A673 (cell line): ENCODE results near the gene MAN1C1. TPM values are rescaled to one million over a fixed set of nuclear protein-coding genes. Genes with fewer than 3 reads are reported as not detected.

Source experiments
- BruUV-seq: library from RNA; stranded (reverse); fragments of 400-500 nt; replicated peaks from 2 replicates; lab custom pipeline; 2021; lab: Mats Ljungman, UMichigan
- CTCF ChIA-PET: fragments of 300-600 bp; sonication (Branson Sonifier 250); formaldehyde crosslinking; loops from one replicate; lab custom pipeline; 2022; ENCODE audit warnings: antibody characterized with exemption; lab: Charles Lee
- POLR2A ChIA-PET: fragments of 300-600 bp; sonication (Branson Sonifier 250); formaldehyde crosslinking; loops from one replicate; lab custom pipeline; 2022; ENCODE audit warnings: antibody characterized with exemption; ENCODE audit not compliant: low non-redundant PET; lab: Charles Lee
- DNase-seq: peaks from one replicate; pipeline ENCODE4 v3.0.0-alpha.2; 2015; ENCODE audit warnings: low spot score
- H3K27ac ChIP-seq: fragments of 200-600 bp; sonication (generic); 2 replicates; pipeline ENCODE4 v1.5.1; 2016; ENCODE audit warnings: mixed run types, low read depth, mild to moderate bottlenecking, mixed read lengths, antibody characterized with exemption, low read length; ENCODE audit not compliant: poor library complexity, severe bottlenecking
- H3K27me3 ChIP-seq: fragments of 200-600 bp; sonication (generic); replicated peaks from 2 replicates; pipeline ENCODE4 v1.6.1; 2017; ENCODE audit warnings: mixed run types, low read depth, mild to moderate bottlenecking, mixed read lengths, antibody characterized with exemption, low read length; ENCODE audit not compliant: insufficient read depth, poor library complexity
- H3K36me3 ChIP-seq: fragments of 200-600 bp; sonication (generic); 2 replicates; pipeline ENCODE4 v1.6.1; 2016; ENCODE audit warnings: mixed run types, mild to moderate bottlenecking, mixed read lengths, antibody characterized with exemption, low read length; ENCODE audit not compliant: insufficient read depth, poor library complexity, severe bottlenecking
- H3K4me1 ChIP-seq: fragments of 200-600 bp; sonication (generic); 2 replicates; pipeline ENCODE4 v1.6.1; 2017; ENCODE audit warnings: mixed run types, mild to moderate bottlenecking, mixed read lengths, antibody characterized with exemption, low read length; ENCODE audit not compliant: insufficient read depth, poor library complexity, severe bottlenecking
- H3K4me3 ChIP-seq: fragments of 200-600 bp; sonication (generic); 2 replicates; pipeline ENCODE4 v1.5.1; 2016; ENCODE audit warnings: low read depth, mixed run types, mild to moderate bottlenecking, mixed read lengths, low read length; ENCODE audit not compliant: poor library complexity, severe bottlenecking
- H3K9me3 ChIP-seq: fragments of 200-600 bp; sonication (generic); 2 replicates; pipeline ENCODE4 v1.6.1; 2016; ENCODE audit warnings: mixed run types, low read depth, mild to moderate bottlenecking, mixed read lengths, antibody characterized with exemption, low read length; ENCODE audit not compliant: poor library complexity, severe bottlenecking
- EZH2 ChIP-seq: fragments of 200-600 bp; sonication (generic); IDR thresholded peaks from 2 replicates; pipeline ENCODE4 v1.6.1; 2017; ENCODE audit warnings: borderline replicate concordance, low read depth, mild to moderate bottlenecking, mixed read lengths, antibody characterized with exemption, low read length; ENCODE audit not compliant: poor library complexity, severe bottlenecking
- intact Hi-C: fragments of 100-400 bp; cut with micrococcal nuclease; formaldehyde crosslinking; loops from one replicate; pipeline ENCODE4 v1.10.0; 2022; ENCODE audit not compliant: unreplicated experiment
- total RNA-seq: library from RNA; stranded (reverse); gene quantifications from 2 replicates; pipeline ENCODE4 v1.2.3, GENCODE V29; 2021
- TF ChIP-seq, protein P1 (sequence below): fragments of 300-800, 200-600 bp; sonication (generic); conservative IDR thresholded peaks from 2 replicates; pipeline ENCODE4 v1.5.1; 2017; ENCODE audit warnings: low read depth, mild to moderate bottlenecking, antibody characterized with exemption, low read length, moderate library complexity, mixed read lengths

MAN1C1 gene
- total RNA-seq, 1 experiment from 2014 or later: 0.21 TPM

GRCh38 chr1:25689686-25690381 is 73.2 kb downstream of the MAN1C1 start:
- Histone ChIP-seq H3K27ac (no peak overlapping the region), H3K9me3 (no peaks in the 10 kb centered on the region), H3K27me3 (no peaks in the 10 kb centered on the region), H3K36me3 (no peaks in the 10 kb centered on the region), H3K4me1 (peaks cover 25% of the 10 kb centered on the region), H3K4me3 (no peak overlapping the region)
- POLR2A ChIA-PET: no interaction called here
- TF ChIP-seq, protein P1, sequence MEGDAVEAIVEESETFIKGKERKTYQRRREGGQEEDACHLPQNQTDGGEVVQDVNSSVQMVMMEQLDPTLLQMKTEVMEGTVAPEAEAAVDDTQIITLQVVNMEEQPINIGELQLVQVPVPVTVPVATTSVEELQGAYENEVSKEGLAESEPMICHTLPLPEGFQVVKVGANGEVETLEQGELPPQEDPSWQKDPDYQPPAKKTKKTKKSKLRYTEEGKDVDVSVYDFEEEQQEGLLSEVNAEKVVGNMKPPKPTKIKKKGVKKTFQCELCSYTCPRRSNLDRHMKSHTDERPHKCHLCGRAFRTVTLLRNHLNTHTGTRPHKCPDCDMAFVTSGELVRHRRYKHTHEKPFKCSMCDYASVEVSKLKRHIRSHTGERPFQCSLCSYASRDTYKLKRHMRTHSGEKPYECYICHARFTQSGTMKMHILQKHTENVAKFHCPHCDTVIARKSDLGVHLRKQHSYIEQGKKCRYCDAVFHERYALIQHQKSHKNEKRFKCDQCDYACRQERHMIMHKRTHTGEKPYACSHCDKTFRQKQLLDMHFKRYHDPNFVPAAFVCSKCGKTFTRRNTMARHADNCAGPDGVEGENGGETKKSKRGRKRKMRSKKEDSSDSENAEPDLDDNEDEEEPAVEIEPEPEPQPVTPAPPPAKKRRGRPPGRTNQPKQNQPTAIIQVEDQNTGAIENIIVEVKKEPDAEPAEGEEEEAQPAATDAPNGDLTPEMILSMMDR: no peak
- no peak for TF ChIP-seq EZH2
- intact Hi-C loops: no loop called here
- CTCF ChIA-PET: no interaction called here
- no TSS peak for BruUV-seq
- no peak for DNase-seq

DNA sequence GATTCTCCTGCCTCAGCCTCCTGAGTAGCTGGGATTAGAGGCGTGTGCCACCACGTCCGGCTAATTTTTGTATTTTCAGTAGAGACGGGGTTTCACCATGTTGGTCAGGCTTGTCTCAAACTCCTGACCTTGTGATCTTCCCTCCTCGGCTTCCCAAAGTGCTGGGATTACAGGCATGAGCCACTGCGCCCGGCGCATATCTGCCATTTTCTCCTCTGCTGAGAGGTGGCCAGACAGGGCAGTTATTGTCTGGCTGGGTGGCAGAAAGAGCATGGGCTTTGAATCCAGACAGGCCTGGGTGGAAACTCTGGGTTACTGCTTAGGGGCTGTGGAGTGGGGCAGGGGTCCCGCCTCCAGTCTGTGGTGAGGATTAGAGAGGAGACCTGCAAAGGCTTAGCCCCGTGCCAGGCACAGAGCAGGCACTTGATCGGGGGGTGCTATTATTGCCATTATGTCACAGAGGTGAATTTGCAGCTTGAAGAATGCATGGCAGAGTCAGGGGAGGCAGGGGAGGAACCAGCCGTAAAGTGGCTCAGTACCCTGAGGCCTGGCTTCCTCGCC is 73.9 kb downstream of the MAN1C1 start:
- Histone ChIP-seq H3K4me3 (no peak overlapping the region), H3K4me1 (peaks cover 25% of the 10 kb centered on the region), H3K27ac (no peak overlapping the region), H3K36me3 (no peaks in the 10 kb centered on the region), H3K9me3 (no peaks in the 10 kb centered on the region), H3K27me3 (no peaks in the 10 kb centered on the region)
- intact Hi-C loops: no loop called here
- CTCF ChIA-PET: no interaction called here
- no TSS peak for BruUV-seq
- POLR2A ChIA-PET: no interaction called here
- TF ChIP-seq, protein P1: no peak
- no peak for TF ChIP-seq EZH2
- no peak for DNase-seq

DNA sequence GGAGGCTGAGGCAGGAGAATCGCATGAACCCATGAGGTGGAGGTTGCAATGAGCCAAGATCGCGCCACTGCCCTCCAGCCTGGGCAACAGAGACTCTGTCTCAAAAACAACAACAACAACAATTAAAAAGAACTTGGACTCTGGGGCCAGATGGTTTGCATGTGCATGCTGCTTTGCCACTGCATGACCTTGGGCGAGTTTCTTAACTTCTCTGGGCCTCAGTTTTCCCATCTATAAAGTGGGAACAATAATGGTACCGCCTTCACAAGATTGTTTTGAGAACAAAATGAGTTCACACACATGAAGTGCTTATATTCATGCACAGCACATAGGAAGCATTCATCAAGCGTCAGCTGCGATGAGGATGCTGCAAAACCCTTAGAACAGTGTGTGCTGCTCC is 74.6 kb downstream of the MAN1C1 start:
- Histone ChIP-seq H3K27ac (no peak overlapping the region), H3K4me1 (peaks cover 25% of the 10 kb centered on the region), H3K27me3 (no peaks in the 10 kb centered on the region), H3K9me3 (no peaks in the 10 kb centered on the region), H3K36me3 (no peaks in the 10 kb centered on the region), H3K4me3 (no peak overlapping the region)
- POLR2A ChIA-PET: no interaction called here
- DNase-seq: no peak
- intact Hi-C loops: no loop called here
- BruUV-seq: no TSS peak
- CTCF ChIA-PET: interaction anchor here (0.6 kb wide), 1 partner anchor 117 kb away, joined by 3 read pairs; no protein-coding TSS in a partner anchor
- TF ChIP-seq EZH2: no peak
- TF ChIP-seq, protein P1: no peak
